Endothelial cell of umbilical vein (primary cell): ENCODE measurements around the gene MECP2.

Experiments
- CTCF ChIP-seq, 2 donors: IDR thresholded peaks; 1 replicate in 1 of 2; 2 replicates in 1 of 2; pipeline ENCODE4 v1.5.1; 2011; ENCODE audit warnings: low read length in 2 of 2, mild to moderate bottlenecking in 2 of 2, moderate library complexity in 2 of 2, control low read depth in 1 of 2, inconsistent platforms in 1 of 2, low read depth in 1 of 2; ENCODE audit not compliant: insufficient read depth in 1 of 2; ENCODE audit errors: extremely low read depth in 1 of 2
- JUN ChIP-seq: IDR thresholded peaks from 2 replicates; pipeline ENCODE4 v1.6.1; 2011; ENCODE audit warnings: borderline replicate concordance, low read depth; ENCODE audit not compliant: insufficient read length, insufficient read depth

DNA sequence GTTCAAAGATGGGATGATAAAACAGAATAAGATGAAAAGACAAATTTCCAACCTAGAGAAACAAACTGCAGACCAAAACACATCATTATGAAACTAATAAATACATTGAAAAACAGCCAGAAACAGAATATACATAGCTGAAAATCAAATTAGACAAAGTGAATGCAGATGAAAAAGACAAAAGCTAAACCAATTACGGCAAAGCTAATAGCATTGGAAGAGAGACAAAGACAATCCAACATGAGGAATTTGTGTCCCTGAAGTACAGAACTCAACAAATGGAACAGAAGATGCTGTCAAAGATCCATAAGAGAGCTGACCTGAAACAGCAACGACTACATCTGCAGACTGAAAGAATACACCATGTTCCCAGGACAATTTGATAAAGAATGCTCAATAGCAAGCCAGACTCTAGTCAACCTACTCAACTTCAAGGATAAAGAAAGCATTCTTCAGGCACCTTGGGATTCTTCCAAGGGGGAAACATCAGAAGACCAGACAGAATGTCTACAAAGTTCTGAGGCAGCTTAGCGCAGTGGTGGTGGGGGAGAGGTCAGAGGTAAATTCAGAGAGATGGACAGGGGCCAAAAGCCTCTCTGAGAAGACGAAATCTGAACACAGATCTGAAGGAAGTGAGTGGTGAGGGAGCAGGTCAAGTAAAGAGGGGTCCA lies 50.4 kb downstream of the MECP2 start:
- no peak for TF ChIP-seq JUN
- TF ChIP-seq CTCF (IDR thresholded peaks at IDR 0.05; ENCODE audit: extremely low read depth in 1 of 2, insufficient read depth in 1 of 2, low read depth in 1 of 2, low read length in 2 of 2) = no peak
